ENCODE measurements around the gene UBE2A. TPM values are rescaled to one million over a fixed set of nuclear protein-coding genes. Genes with fewer than 3 reads are reported as not detected.

Gene UBE2A
- total and polyA plus RNA-seq, 10 of the 15 experiments (the other 5 are each of a cell fraction or from before 2014, with no cell fraction given) = 20.8 to 121 (median 48.4) TPM

DNA sequence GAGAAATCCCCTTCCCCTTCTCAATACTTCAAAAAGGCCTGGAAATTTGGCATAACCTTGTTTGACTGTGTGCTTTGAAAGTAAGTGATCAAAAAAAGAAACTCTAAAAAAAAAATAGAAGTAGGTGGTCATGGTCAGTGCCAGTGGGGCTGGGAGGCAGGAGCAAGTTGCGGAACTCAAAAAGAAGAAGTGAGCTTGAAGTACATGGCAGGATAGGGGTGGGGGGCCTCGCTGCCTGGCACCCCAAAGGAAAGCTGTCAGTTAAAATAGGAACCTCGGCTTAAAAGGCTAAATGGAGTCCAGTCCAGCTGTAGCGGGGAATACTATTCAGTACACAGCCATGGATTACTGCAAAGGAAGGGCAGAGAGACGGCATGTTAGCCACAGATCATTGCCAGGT is 44.1 kb downstream of the UBE2A start (continued):
- TF ChIP-seq SPI1 (IDR thresholded peaks at IDR 0.05; ENCODE audit: borderline replicate concordance, insufficient read depth, low read depth, low read length) = peak; percentile 83; the same call in 1 of the 2 replicates
- no peak for TF ChIP-seq REST (IDR thresholded peaks at IDR 0.05; ENCODE audit: low read depth, low read length)
- 0 out of 4 replicates have a peak, but pooled peaks of 1 of the 2 experiments have one; percentile 9 for TF ChIP-seq BHLHE40 (IDR thresholded peaks at IDR 0.05; ENCODE audit: borderline replicate concordance in 1 of 2, low read depth in 2 of 2, low read length in 1 of 2)
- no peak for TF ChIP-seq JUNB (IDR thresholded peaks at IDR 0.05)
- TF ChIP-seq STAT3 (IDR thresholded peaks at IDR 0.05; ENCODE audit: low read depth, low read length) = no peak
- no peak for TF ChIP-seq MYC (IDR thresholded peaks at IDR 0.05; ENCODE audit: insufficient read depth, insufficient read length, insufficient replicate concordance, low read length, severe bottlenecking)
- peak; percentile 53 for TF ChIP-seq MTA2 (IDR thresholded peaks at IDR 0.05; ENCODE audit: low read depth)
- no peak for TF ChIP-seq E2F4 (IDR thresholded peaks at IDR 0.05; ENCODE audit: low read depth, low read length)
- no peak for TF ChIP-seq NR2F1 (conservative IDR thresholded peaks at IDR 0.05)
- 0 out of 4 replicates have a peak, but pooled peaks of 1 of the 2 experiments have one; percentile 38 for TF ChIP-seq EP300 (IDR thresholded peaks at IDR 0.05; ENCODE audit: borderline replicate concordance in 1 of 2, control insufficient read depth in 1 of 2, low read depth in 2 of 2, low read length in 2 of 2)

All from GM12878 (cell line).